Sigmoid colon (tissue), 4 donors: ENCODE data around the gene FGR.

Experiments
- CTCF ChIP-seq, 4 experiments: fragments of 450-650 bp in 3 of 4; fragments of 200-600 bp in 1 of 4; IDR thresholded peaks; one replicate each; pipeline ENCODE4 v1.5.1; 2016 to 2019; ENCODE audit warnings: antibody characterized with exemption in 4 of 4, mild to moderate bottlenecking in 3 of 4, moderate library complexity in 2 of 4
- EP300 ChIP-seq, 4 donors: sonication (generic); formaldehyde crosslinking; IDR thresholded peaks; one replicate each; pipeline ENCODE4 v1.6.1; 2017; ENCODE audit warnings: antibody characterized with exemption in 4 of 4
- POLR2A ChIP-seq, 2 donors: fragments of 450-650 bp; IDR thresholded peaks; one replicate each; pipeline ENCODE4 v1.6.1; 2016; ENCODE audit warnings: antibody characterized with exemption in 2 of 2, mild to moderate bottlenecking in 2 of 2, moderate library complexity in 2 of 2

GRCh38 chr1:27628712-27629111 is 6.3 kb downstream of the FGR start:
- TF ChIP-seq CTCF (IDR thresholded peaks at IDR 0.05) = no peak
- no peak for TF ChIP-seq POLR2A (IDR thresholded peaks at IDR 0.05)
- no peak for TF ChIP-seq EP300 (IDR thresholded peaks at IDR 0.05)
